ENCODE results near the gene CASP5.
"Not testable (repeated sequence)": the region's sequence is repeated elsewhere in the genome, so short reads cannot be mapped to it uniquely, and the experiment has no call there.

CASP5 gene

GRCh38 chr11:105054723-105055493 lies 31.9 kb upstream of the CASP5 start:
- Histone ChIP-seq H3K4me1 (ENCODE audit: insufficient read depth, insufficient read length) (no peaks in the 10 kb centered on the region), H3K27me3 (ENCODE audit: insufficient read depth, insufficient read length) (no peaks in the 10 kb centered on the region), H3K9ac (ENCODE audit: insufficient read length, low read depth) (no peak overlapping the region), H3K4me3 (ENCODE audit: insufficient read length, low read depth) (no peak overlapping the region), H3K9me3 (ENCODE audit: insufficient read depth, low read length) (no peaks in the 10 kb centered on the region), H3K36me3 (ENCODE audit: insufficient read depth, insufficient read length, low read length) (no peaks in the 10 kb centered on the region)
- no peak for DNase-seq (ENCODE audit: low read depth, low spot score)
- TF ChIP-seq ZNF274 (IDR thresholded peaks at IDR 0.05; ENCODE audit: low read depth, low read length): no peak
- no peak for TF ChIP-seq SUZ12 (IDR thresholded peaks at IDR 0.05; ENCODE audit: extremely low read depth, insufficient read depth, insufficient read length)
- TF ChIP-seq YY1 (IDR thresholded peaks at IDR 0.05; ENCODE audit: insufficient read depth, insufficient read length): no peak

- no peak overlapping the region for H3K4me3 ChIP-seq (ENCODE audit: insufficient read length, low read depth)
- H3K4me1 ChIP-seq (ENCODE audit: insufficient read depth, insufficient read length): no peaks in the 10 kb centered on the region
- H3K36me3 ChIP-seq (ENCODE audit: insufficient read depth, insufficient read length, low read length): no peaks in the 10 kb centered on the region
- no peak overlapping the region for H3K9ac ChIP-seq (ENCODE audit: insufficient read length, low read depth)
- TF ChIP-seq YY1 (IDR thresholded peaks at IDR 0.05; ENCODE audit: insufficient read depth, insufficient read length) (no peak), ZNF274 (IDR thresholded peaks at IDR 0.05; ENCODE audit: low read depth, low read length) (no peak), SUZ12 (IDR thresholded peaks at IDR 0.05; ENCODE audit: extremely low read depth, insufficient read depth, insufficient read length) (no peak)
- H3K9me3 ChIP-seq (ENCODE audit: insufficient read depth, low read length): no peaks in the 10 kb centered on the region
- no peaks in the 10 kb centered on the region for H3K27me3 ChIP-seq (ENCODE audit: insufficient read depth, insufficient read length)
- no peak for DNase-seq (ENCODE audit: low read depth, low spot score)
Measured at GRCh38 chr11:105052487-105052886, 29.5 kb upstream of the CASP5 start.

DNA sequence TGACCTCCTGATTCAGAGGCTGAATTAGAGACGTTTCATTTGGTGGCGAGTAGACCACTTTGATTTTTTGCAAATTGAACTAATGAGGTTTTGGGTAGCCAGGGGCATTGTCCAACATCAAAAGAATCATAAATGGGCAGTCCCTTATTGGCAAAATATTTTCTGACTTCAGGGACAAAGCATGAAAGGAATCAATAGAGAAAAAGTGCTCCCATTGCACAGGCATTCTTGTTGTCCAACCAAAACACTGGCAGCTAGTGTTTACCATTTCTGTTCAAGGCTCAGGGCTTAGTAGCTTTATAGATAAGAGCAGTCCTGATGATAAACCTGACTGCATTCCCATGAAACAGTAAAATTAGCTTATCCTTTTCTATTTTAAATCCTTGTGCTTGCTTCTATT lies 28.6 kb upstream of the CASP5 start:
- no peaks in the 10 kb centered on the region for H3K4me1 ChIP-seq (ENCODE audit: insufficient read depth, insufficient read length)
- H3K27me3 ChIP-seq (ENCODE audit: insufficient read depth, insufficient read length): no peaks in the 10 kb centered on the region
- no peaks in the 10 kb centered on the region for H3K9me3 ChIP-seq (ENCODE audit: insufficient read depth, low read length)
- no peak for DNase-seq (ENCODE audit: low read depth, low spot score)
- H3K4me3 ChIP-seq (ENCODE audit: insufficient read length, low read depth): no peak overlapping the region
- H3K36me3 ChIP-seq (ENCODE audit: insufficient read depth, insufficient read length, low read length): no peaks in the 10 kb centered on the region
- TF ChIP-seq ZNF274 (IDR thresholded peaks at IDR 0.05; ENCODE audit: low read depth, low read length) (no peak), YY1 (IDR thresholded peaks at IDR 0.05; ENCODE audit: insufficient read depth, insufficient read length) (no peak), SUZ12 (IDR thresholded peaks at IDR 0.05; ENCODE audit: extremely low read depth, insufficient read depth, insufficient read length) (no peak)
- H3K9ac ChIP-seq (ENCODE audit: insufficient read length, low read depth): no peak overlapping the region

- Histone ChIP-seq H3K9ac (ENCODE audit: insufficient read length, low read depth) (no peak overlapping the region), H3K27me3 (ENCODE audit: insufficient read depth, insufficient read length) (no peaks in the 10 kb centered on the region), H3K4me3 (ENCODE audit: insufficient read length, low read depth) (no peak overlapping the region), H3K36me3 (ENCODE audit: insufficient read depth, insufficient read length, low read length) (no peaks in the 10 kb centered on the region), H3K4me1 (ENCODE audit: insufficient read depth, insufficient read length) (no peaks in the 10 kb centered on the region), H3K9me3 (ENCODE audit: insufficient read depth, low read length) (no peaks in the 10 kb centered on the region)
- DNase-seq (ENCODE audit: low read depth, low spot score): no peak
- TF ChIP-seq YY1 (IDR thresholded peaks at IDR 0.05; ENCODE audit: insufficient read depth, insufficient read length) (no peak), SUZ12 (IDR thresholded peaks at IDR 0.05; ENCODE audit: extremely low read depth, insufficient read depth, insufficient read length) (no peak), ZNF274 (IDR thresholded peaks at IDR 0.05; ENCODE audit: low read depth, low read length) (no peak)
Measured at GRCh38 chr11:105049481-105049880, 26.5 kb upstream of the CASP5 start.

GRCh38 chr11:105046898-105047579 lies 24.1 kb upstream of the CASP5 start:
- Histone ChIP-seq H3K4me1 (ENCODE audit: insufficient read depth, insufficient read length) (no peaks in the 10 kb centered on the region), H3K9ac (ENCODE audit: insufficient read length, low read depth) (no peak overlapping the region), H3K9me3 (ENCODE audit: insufficient read depth, low read length) (no peaks in the 10 kb centered on the region), H3K36me3 (ENCODE audit: insufficient read depth, insufficient read length, low read length) (no peaks in the 10 kb centered on the region), H3K4me3 (ENCODE audit: insufficient read length, low read depth) (no peak overlapping the region), H3K27me3 (ENCODE audit: insufficient read depth, insufficient read length) (no peaks in the 10 kb centered on the region)
- no peak for TF ChIP-seq SUZ12 (IDR thresholded peaks at IDR 0.05; ENCODE audit: extremely low read depth, insufficient read depth, insufficient read length)
- TF ChIP-seq YY1 (IDR thresholded peaks at IDR 0.05; ENCODE audit: insufficient read depth, insufficient read length): no peak
- no peak for TF ChIP-seq ZNF274 (IDR thresholded peaks at IDR 0.05; ENCODE audit: low read depth, low read length)
- peak; percentile 1 for DNase-seq (ENCODE audit: low read depth, low spot score)

- H3K36me3 ChIP-seq (ENCODE audit: insufficient read depth, insufficient read length, low read length): no peaks in the 10 kb centered on the region
- no peak overlapping the region for H3K4me3 ChIP-seq (ENCODE audit: insufficient read length, low read depth)
- no peak for TF ChIP-seq SUZ12 (IDR thresholded peaks at IDR 0.05; ENCODE audit: extremely low read depth, insufficient read depth, insufficient read length)
- H3K9ac ChIP-seq (ENCODE audit: insufficient read length, low read depth): no peak overlapping the region
- no peaks in the 10 kb centered on the region for H3K4me1 ChIP-seq (ENCODE audit: insufficient read depth, insufficient read length)
- H3K27me3 ChIP-seq (ENCODE audit: insufficient read depth, insufficient read length): no peaks in the 10 kb centered on the region
- H3K9me3 ChIP-seq (ENCODE audit: insufficient read depth, low read length): no peaks in the 10 kb centered on the region
- no peak for DNase-seq (ENCODE audit: low read depth, low spot score)
Measured at GRCh38 chr11:105045676-105046296, 22.8 kb upstream of the CASP5 start.

GRCh38 chr11:105044557-105045524 lies 21.9 kb upstream of the CASP5 start, which contains the start of gene CARD16:
TSS of gene CARD16 (minus strand) at chr11:105045335. CDS start at chr11:105045297, 38 bp downstream.
- H3K27me3 ChIP-seq (ENCODE audit: insufficient read depth, insufficient read length); H3K4me1 ChIP-seq (ENCODE audit: insufficient read depth, insufficient read length); H3K9me3 ChIP-seq (ENCODE audit: insufficient read depth, low read length); DNase-seq (ENCODE audit: low read depth, low spot score); H3K9ac ChIP-seq (ENCODE audit: insufficient read length, low read depth); H3K4me3 ChIP-seq (ENCODE audit: insufficient read length, low read depth); H3K36me3 ChIP-seq (ENCODE audit: insufficient read depth, insufficient read length, low read length): not testable (repeated sequence)

Data from NT2/D1 (cell line).